HG03039 (cell line): ENCODE results near the gene SIGLEC8.

ENCODE experiments used
- ATAC-seq: cut with Tn5 transposase; IDR thresholded peaks from one replicate; pipeline ENCODE4 v1.9.1; 2021; ENCODE audit warnings: mild to moderate bottlenecking, moderate library complexity; ENCODE audit not compliant: unreplicated experiment

SIGLEC8 gene

DNA sequence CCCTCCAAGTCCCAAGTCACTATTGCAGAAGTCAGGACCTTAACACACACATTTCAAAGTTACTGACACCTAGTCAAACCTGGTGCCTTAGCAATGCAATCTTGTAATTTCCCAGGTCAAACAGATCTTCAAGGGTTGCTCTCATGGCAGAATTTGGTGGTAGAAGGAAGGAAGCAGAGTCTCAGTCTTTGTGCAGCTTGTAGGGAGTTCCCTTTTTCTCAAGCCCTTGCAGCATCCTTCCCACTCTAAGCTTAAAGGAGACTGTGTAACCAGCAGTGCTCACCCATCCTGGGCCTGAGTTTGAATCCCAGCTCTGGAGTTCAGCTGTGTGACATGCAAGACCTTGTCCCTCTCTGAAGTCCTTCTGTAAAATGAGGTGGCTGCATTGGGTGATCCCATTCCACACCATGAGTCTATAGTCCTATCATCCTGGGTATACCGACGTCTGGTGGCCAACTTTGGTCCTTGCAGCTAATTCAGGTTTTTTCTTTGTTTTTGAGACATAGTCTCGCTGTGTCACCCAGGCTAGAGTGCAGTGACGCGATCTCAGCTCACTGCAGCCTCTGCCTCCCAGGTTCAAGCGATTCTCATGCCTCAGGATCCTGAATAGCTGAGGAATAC, 50.6 kb downstream of the SIGLEC8 start:
- ATAC-seq: no peak

GRCh38 chr19:51402117-51402516, 56.1 kb downstream of the SIGLEC8 start:
- no peak for ATAC-seq
